H9 (cell line): ENCODE measurements around the gene ZSWIM4. TPM values are rescaled to one million over a fixed set of nuclear protein-coding genes. Genes with fewer than 3 reads are reported as not detected.

Experiments
- DNase-seq: peaks from one replicate; pipeline ENCODE4 v3.0.0-alpha.2; 2017
- H2AFZ ChIP-seq: one replicate; pipeline ENCODE4 v1.6.1; 2013; ENCODE audit warnings: mild to moderate bottlenecking, low read length, control low read depth, moderate library complexity
- H2AK5ac ChIP-seq: 2 replicates; pipeline ENCODE4 v1.6.1; 2013; ENCODE audit warnings: low read length, control low read depth, mixed read lengths; ENCODE audit not compliant: insufficient read length
- H2BK120ac ChIP-seq: one replicate; pipeline ENCODE4 v1.6.1; 2013; ENCODE audit warnings: low read depth, mild to moderate bottlenecking, low read length, control low read depth, inconsistent platforms; ENCODE audit not compliant: poor library complexity, severe bottlenecking
- H2BK12ac ChIP-seq: 2 replicates; pipeline ENCODE4 v1.6.1; 2013; ENCODE audit warnings: low read length, control low read depth, mixed read lengths, low read depth; ENCODE audit not compliant: insufficient read length
- H2BK15ac ChIP-seq: 2 replicates; pipeline ENCODE4 v1.6.1; 2013; ENCODE audit warnings: low read depth, low read length, control low read depth
- H2BK20ac ChIP-seq: one replicate; pipeline ENCODE4 v1.6.1; 2013; ENCODE audit warnings: low read depth, mild to moderate bottlenecking, low read length, control low read depth, inconsistent platforms; ENCODE audit not compliant: poor library complexity, severe bottlenecking
- H2BK5ac ChIP-seq: 2 replicates; pipeline ENCODE4 v1.6.1; 2013; ENCODE audit warnings: low read length, control low read depth, mixed read lengths; ENCODE audit not compliant: insufficient read length
- H3K14ac ChIP-seq: 2 replicates; pipeline ENCODE4 v1.6.1; 2013; ENCODE audit warnings: low read length, control low read depth; ENCODE audit not compliant: insufficient read depth
- H3K18ac ChIP-seq: 2 replicates; pipeline ENCODE4 v1.6.1; 2013; ENCODE audit warnings: low read depth, mild to moderate bottlenecking, mixed read lengths, low read length, control low read depth; ENCODE audit not compliant: insufficient read length
- H3K23ac ChIP-seq: 2 replicates; pipeline ENCODE4 v1.6.1; 2013; ENCODE audit warnings: low read length, control low read depth, mixed read lengths, low read depth; ENCODE audit not compliant: insufficient read length
- H3K23me2 ChIP-seq: 2 replicates; pipeline ENCODE4 v1.6.1; 2013; ENCODE audit warnings: low read depth, mild to moderate bottlenecking, mixed read lengths, low read length, control low read depth; ENCODE audit not compliant: insufficient read length, poor library complexity, severe bottlenecking
- H3K27ac ChIP-seq: 2 replicates; pipeline ENCODE4 v1.5.1; 2013; ENCODE audit warnings: low read length, control low read depth, mixed read lengths, low read depth; ENCODE audit not compliant: insufficient read length
- H3K27me3 ChIP-seq: 2 replicates; pipeline ENCODE4 v1.6.1; 2013; ENCODE audit warnings: low read length, control low read depth, inconsistent platforms; ENCODE audit not compliant: insufficient read depth
- H3K4ac ChIP-seq: 2 replicates; pipeline ENCODE4 v1.6.1; 2013; ENCODE audit warnings: low read depth, mild to moderate bottlenecking, control low read depth, inconsistent platforms, low read length, moderate library complexity
- H3K4me1 ChIP-seq: 2 replicates; pipeline ENCODE4 v1.6.1; 2013; ENCODE audit warnings: low read length, control low read depth, inconsistent platforms; ENCODE audit not compliant: insufficient read depth
- H3K4me2 ChIP-seq: 2 replicates; pipeline ENCODE4 v1.6.1; 2013; ENCODE audit warnings: low read length, control low read depth, mixed read lengths; ENCODE audit not compliant: insufficient read length, insufficient read depth
- H3K56ac ChIP-seq: 2 replicates; pipeline ENCODE4 v1.6.1; 2013; ENCODE audit warnings: low read depth, mild to moderate bottlenecking, mixed read lengths, low read length, control low read depth; ENCODE audit not compliant: insufficient read length
- H3K79me1 ChIP-seq: 2 replicates; pipeline ENCODE4 v1.6.1; 2013; ENCODE audit warnings: low read depth, mild to moderate bottlenecking, moderate library complexity, low read length, control low read depth, inconsistent platforms; ENCODE audit not compliant: insufficient read depth, poor library complexity, severe bottlenecking
- H3K79me2 ChIP-seq: 2 replicates; pipeline ENCODE4 v1.6.1; 2013; ENCODE audit warnings: low read length, control low read depth, inconsistent platforms; ENCODE audit not compliant: insufficient read depth
- H3K9ac ChIP-seq: 2 replicates; pipeline ENCODE4 v1.6.1; 2013; ENCODE audit warnings: low read length, control low read depth, mixed read lengths; ENCODE audit not compliant: insufficient read length; ENCODE audit errors: extremely low read depth
- H3K9me3 ChIP-seq: one replicate; pipeline ENCODE4 v1.6.1; 2013; ENCODE audit warnings: low read depth, low read length, inconsistent platforms; ENCODE audit not compliant: control insufficient read depth
- H3T11ph ChIP-seq: one replicate; pipeline ENCODE4 v1.6.1; 2013; ENCODE audit warnings: mild to moderate bottlenecking, low read length, control low read depth, inconsistent platforms
- H4K20me1 ChIP-seq: one replicate; pipeline ENCODE4 v1.6.1; 2013; ENCODE audit not compliant: control insufficient read depth, insufficient read length, insufficient read depth
- H4K5ac ChIP-seq: 2 replicates; pipeline ENCODE4 v1.6.1; 2013; ENCODE audit warnings: low read depth, mild to moderate bottlenecking, mixed read lengths, low read length, control low read depth; ENCODE audit not compliant: insufficient read length
- H4K8ac ChIP-seq: replicated peaks from 2 replicates; pipeline ENCODE4 v1.6.1; 2013; ENCODE audit warnings: low read length, control low read depth, mixed read lengths, low read depth; ENCODE audit not compliant: insufficient read length
- H4K91ac ChIP-seq: 2 replicates; pipeline ENCODE4 v1.6.1; 2013; ENCODE audit warnings: low read depth, mild to moderate bottlenecking, moderate library complexity, mixed read lengths, low read length, control low read depth; ENCODE audit not compliant: insufficient read length
- H3K27ac Mint-ChIP-seq, 3 experiments: 2 replicates in 2 of 3; 3 replicates in 1 of 3; pipeline ENCODE4 v1.8.0; 2020 to 2021; ENCODE audit warnings: mixed read lengths in 3 of 3, mild to moderate bottlenecking in 1 of 3, moderate library complexity in 1 of 3
- H3K27me3 Mint-ChIP-seq: 2 replicates; pipeline ENCODE4 v1.8.0; 2021; ENCODE audit warnings: low read depth, mild to moderate bottlenecking, moderate library complexity, mixed read lengths
- H3K36me3 Mint-ChIP-seq, 3 experiments: 2 replicates in 2 of 3; 3 replicates in 1 of 3; pipeline ENCODE4 v1.8.0; 2020 to 2021; ENCODE audit warnings: low read depth in 3 of 3, mixed read lengths in 3 of 3; ENCODE audit not compliant: insufficient read depth in 1 of 3
- H3K4me1 Mint-ChIP-seq, 2 experiments: 2 replicates each; pipeline ENCODE4 v1.8.0; 2020; ENCODE audit warnings: mixed read lengths in 2 of 2
- H3K4me3 Mint-ChIP-seq, 2 experiments: 2 replicates in 1 of 2; 3 replicates in 1 of 2; pipeline ENCODE4 v1.8.0; 2020 to 2021; ENCODE audit warnings: mild to moderate bottlenecking in 2 of 2, mixed read lengths in 2 of 2, moderate library complexity in 1 of 2
- H3K9me3 Mint-ChIP-seq, 2 experiments: 2 replicates in 1 of 2; 3 replicates in 1 of 2; pipeline ENCODE4 v1.8.0; 2020; ENCODE audit warnings: mild to moderate bottlenecking in 2 of 2, mixed read lengths in 2 of 2, moderate library complexity in 1 of 2
- WGBS: extraction: QIAGEN DNeasy Blood & Tissue Kit; methylation state at CpG from one replicate; pipeline ENCODE4 v1.1.7; 2013; ENCODE audit warnings: missing lambda C conversion rate, low lambda C conversion rate, mixed read lengths; ENCODE audit not compliant: insufficient read length; ENCODE audit errors: extremely low coverage; 5-methylcytosine and 5-hydroxymethylcytosine counted together
- total RNA-seq: library from RNA; stranded (reverse); gene quantifications from 2 replicates; pipeline ENCODE4 v1.2.1, GENCODE V29; 2021
- TF ChIP-seq, protein P1 (sequence below): fragments of 200-600 bp; sonication (generic); conservative IDR thresholded peaks from 3 replicates; pipeline ENCODE4 v1.8.0; 2021; ENCODE audit warnings: antibody characterized with exemption, mild to moderate bottlenecking

The ZSWIM4 gene
- total RNA-seq, 1 experiment from 2014 or later = 50.7 TPM

GRCh38 chr19:13799669-13800068, 4.4 kb downstream of the ZSWIM4 start:
- no peak overlapping the region for H3K4me3 Mint-ChIP-seq
- H3K27ac Mint-ChIP-seq = no peak overlapping the region
- Histone ChIP-seq H3K4ac (no peak overlapping the region), H3K56ac (no peak overlapping the region), H4K5ac (no peak overlapping the region), H2BK5ac (no peak overlapping the region), H3K23me2 (peaks cover 5% of the 10 kb centered on the region), H4K8ac (no peak overlapping the region), H2AFZ (no peak overlapping the region), H3K79me2 (no peaks in the 10 kb centered on the region), H2BK12ac (no peak overlapping the region), H3K27ac (no peak overlapping the region), H3K27me3 (no peaks in the 10 kb centered on the region), H3K18ac (no peak overlapping the region), H2BK15ac (no peak overlapping the region), H3K9ac (no peak overlapping the region), H3K23ac (no peak overlapping the region), H3K9me3 (no peaks in the 10 kb centered on the region), H3K4me1 (no peaks in the 10 kb centered on the region), H3K4me2 (no peak overlapping the region), H2AK5ac (no peak overlapping the region), H3K14ac (no peak overlapping the region), H4K20me1 (no peaks in the 10 kb centered on the region), H2BK120ac (no peak overlapping the region), H3T11ph (no peak overlapping the region), H3K79me1 (no peaks in the 10 kb centered on the region), H2BK20ac (no peak overlapping the region), H4K91ac (no peak overlapping the region)
- H3K36me3 Mint-ChIP-seq = peaks cover 10 to 33% (median 23%) of the 10 kb centered on the region in 3 experiments; a peak in 6 of 7 replicates
- peaks cover 10 to 11% of the 10 kb centered on the region in 2 experiments; a peak in 3 of 4 replicates for H3K4me1 Mint-ChIP-seq
- TF ChIP-seq, protein P1, sequence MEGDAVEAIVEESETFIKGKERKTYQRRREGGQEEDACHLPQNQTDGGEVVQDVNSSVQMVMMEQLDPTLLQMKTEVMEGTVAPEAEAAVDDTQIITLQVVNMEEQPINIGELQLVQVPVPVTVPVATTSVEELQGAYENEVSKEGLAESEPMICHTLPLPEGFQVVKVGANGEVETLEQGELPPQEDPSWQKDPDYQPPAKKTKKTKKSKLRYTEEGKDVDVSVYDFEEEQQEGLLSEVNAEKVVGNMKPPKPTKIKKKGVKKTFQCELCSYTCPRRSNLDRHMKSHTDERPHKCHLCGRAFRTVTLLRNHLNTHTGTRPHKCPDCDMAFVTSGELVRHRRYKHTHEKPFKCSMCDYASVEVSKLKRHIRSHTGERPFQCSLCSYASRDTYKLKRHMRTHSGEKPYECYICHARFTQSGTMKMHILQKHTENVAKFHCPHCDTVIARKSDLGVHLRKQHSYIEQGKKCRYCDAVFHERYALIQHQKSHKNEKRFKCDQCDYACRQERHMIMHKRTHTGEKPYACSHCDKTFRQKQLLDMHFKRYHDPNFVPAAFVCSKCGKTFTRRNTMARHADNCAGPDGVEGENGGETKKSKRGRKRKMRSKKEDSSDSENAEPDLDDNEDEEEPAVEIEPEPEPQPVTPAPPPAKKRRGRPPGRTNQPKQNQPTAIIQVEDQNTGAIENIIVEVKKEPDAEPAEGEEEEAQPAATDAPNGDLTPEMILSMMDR = no peak
- WGBS = no CpG with 5 or more reads among the region's 22 CpGs
- DNase-seq = no peak
- no peaks in the 10 kb centered on the region; the same call in 1 of the 2 replicates for H3K27me3 Mint-ChIP-seq
- H3K9me3 Mint-ChIP-seq = no peaks in the 10 kb centered on the region
